Gastrocnemius medialis (tissue), 4 donors: ENCODE measurements around the gene APLP2. TPM values are rescaled to one million over a fixed set of nuclear protein-coding genes. Genes with fewer than 3 reads are reported as not detected.

Source experiments
- ATAC-seq, 2 donors: fragments of 150-250 bp; one replicate each; pipeline ENCODE4 v1.9.1; 2016
- DNase-seq, 2 donors: peaks; one replicate each; pipeline ENCODE4 v3.0.0-alpha.2; 2019
- H3K27ac ChIP-seq, 4 donors: fragments of 200-600 bp; sonication (generic); 1 replicate in 1 of 4; 2 replicates in 3 of 4; pipeline ENCODE4 v1.5.1; 2016 to 2018; ENCODE audit warnings: mild to moderate bottlenecking in 2 of 4, moderate library complexity in 1 of 4
- H3K27me3 ChIP-seq, 3 donors: fragments of 200-600 bp; sonication (generic) in 2 of 3; 1 replicate in 1 of 3; 2 replicates in 2 of 3; pipeline versions ENCODE4 v1.5.1 to v1.6.0; 2016 to 2019; ENCODE audit warnings: mild to moderate bottlenecking in 1 of 3, moderate library complexity in 1 of 3
- H3K36me3 ChIP-seq, 2 donors: fragments of 200-600 bp; sonication (generic) in 1 of 2; one replicate each; pipeline ENCODE4 v1.5.1; 2017 to 2018
- H3K4me1 ChIP-seq, 2 donors: fragments of 200-600 bp; sonication (generic) in 1 of 2; one replicate each; pipeline ENCODE4 v1.5.1; 2016 to 2017; ENCODE audit warnings: mild to moderate bottlenecking in 2 of 2
- H3K4me3 ChIP-seq, 4 donors: fragments of 200-600 bp; sonication (generic) in 3 of 4; 1 replicate in 1 of 4; 2 replicates in 3 of 4; pipeline ENCODE4 v1.5.1; 2016 to 2019; ENCODE audit warnings: mild to moderate bottlenecking in 2 of 4
- H3K9me3 ChIP-seq, 3 donors: fragments of 200-600 bp; sonication (generic) in 2 of 3; 1 replicate in 1 of 3; 2 replicates in 2 of 3; pipeline ENCODE4 v1.5.1; 2016 to 2019
- POLR2A ChIP-seq, 2 donors: fragments of 450-650 bp; IDR thresholded peaks; one replicate each; pipeline ENCODE4 v1.6.1; 2017; ENCODE audit warnings: antibody characterized with exemption in 2 of 2, mild to moderate bottlenecking in 2 of 2, moderate library complexity in 2 of 2
- in situ Hi-C, 4 donors: fragments of 200-750 bp; cut with MboI; loops; one replicate each; pipeline versions ENCODE4 v1.15.0 to v1.8.0; 2017; ENCODE audit warnings: low sequenced_read_pairs in 4 of 4
- intact Hi-C: fragments of 100-400 bp; cut with DNase I; formaldehyde crosslinking; loops from one replicate; pipeline ENCODE4 v1.15.1; 2023; ENCODE audit warnings: low total_unique reads
- total RNA-seq, 4 donors: library from RNA; depleted of rRNA; stranded (reverse); fragments of >200 nt; gene quantifications; one replicate each; pipeline versions ENCODE4 v1.1.0 to v1.2.3, GENCODE V29; 2016
- TF ChIP-seq, protein P1 (sequence below), 5 experiments: fragments of 450-650 bp in 3 of 5; fragments of 200-600 bp in 2 of 5; sonication (generic) in 2 of 5; IDR thresholded peaks in 4 of 5; conservative IDR thresholded peaks in 1 of 5; 1 replicate in 4 of 5; 2 replicates in 1 of 5; pipeline ENCODE4 v1.5.1; 2016 to 2019; ENCODE audit warnings: antibody characterized with exemption in 5 of 5, mild to moderate bottlenecking in 3 of 5, moderate library complexity in 3 of 5

APLP2 gene
- total RNA-seq, 4 donors from 2014 or later = 80.4 to 110 (median 82.1) TPM

DNA sequence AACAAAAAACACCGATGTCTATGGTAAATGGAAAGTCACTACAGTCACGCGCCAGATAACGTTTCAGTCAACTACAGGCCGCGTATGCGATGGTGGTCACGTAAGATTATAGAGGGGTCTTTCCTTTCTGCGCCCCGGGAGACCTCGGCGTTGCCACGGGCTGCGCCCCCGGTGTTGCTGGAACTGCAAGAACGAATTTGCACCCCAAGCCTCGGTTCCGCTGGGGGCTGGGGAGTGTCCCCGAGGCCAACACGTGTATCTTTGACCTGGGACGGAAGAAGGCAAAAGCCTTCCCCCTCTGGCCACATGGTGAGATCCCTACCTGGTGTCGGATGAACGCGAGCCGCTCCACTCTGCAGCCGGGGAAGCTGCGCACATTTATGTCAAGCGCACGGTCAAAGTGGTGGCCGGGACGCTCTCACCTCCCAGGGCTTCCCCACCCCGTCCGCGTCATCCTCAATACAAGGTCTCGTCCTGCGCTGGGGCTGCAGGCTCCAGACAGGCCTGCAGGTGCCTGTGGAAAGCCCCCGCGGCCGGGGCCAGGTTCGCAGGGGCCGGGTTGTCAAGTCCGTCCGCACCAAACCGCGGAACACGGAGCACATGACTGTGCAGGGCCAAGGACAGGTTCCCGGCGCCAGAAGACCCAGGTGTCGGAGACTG, 29.3 kb upstream of the APLP2 start:
- Histone ChIP-seq H3K9me3 (no peaks in the 10 kb centered on the region), H3K27me3 (no peaks in the 10 kb centered on the region), H3K36me3 (no peaks in the 10 kb centered on the region), H3K4me1 (no peaks in the 10 kb centered on the region), H3K4me3 (no peak overlapping the region), H3K27ac (no peak overlapping the region)
- ATAC-seq (no peak), DNase-seq (no peak)
- in situ Hi-C loops = no loop called here
- intact Hi-C loops = no loop called here
- TF ChIP-seq, protein P1, sequence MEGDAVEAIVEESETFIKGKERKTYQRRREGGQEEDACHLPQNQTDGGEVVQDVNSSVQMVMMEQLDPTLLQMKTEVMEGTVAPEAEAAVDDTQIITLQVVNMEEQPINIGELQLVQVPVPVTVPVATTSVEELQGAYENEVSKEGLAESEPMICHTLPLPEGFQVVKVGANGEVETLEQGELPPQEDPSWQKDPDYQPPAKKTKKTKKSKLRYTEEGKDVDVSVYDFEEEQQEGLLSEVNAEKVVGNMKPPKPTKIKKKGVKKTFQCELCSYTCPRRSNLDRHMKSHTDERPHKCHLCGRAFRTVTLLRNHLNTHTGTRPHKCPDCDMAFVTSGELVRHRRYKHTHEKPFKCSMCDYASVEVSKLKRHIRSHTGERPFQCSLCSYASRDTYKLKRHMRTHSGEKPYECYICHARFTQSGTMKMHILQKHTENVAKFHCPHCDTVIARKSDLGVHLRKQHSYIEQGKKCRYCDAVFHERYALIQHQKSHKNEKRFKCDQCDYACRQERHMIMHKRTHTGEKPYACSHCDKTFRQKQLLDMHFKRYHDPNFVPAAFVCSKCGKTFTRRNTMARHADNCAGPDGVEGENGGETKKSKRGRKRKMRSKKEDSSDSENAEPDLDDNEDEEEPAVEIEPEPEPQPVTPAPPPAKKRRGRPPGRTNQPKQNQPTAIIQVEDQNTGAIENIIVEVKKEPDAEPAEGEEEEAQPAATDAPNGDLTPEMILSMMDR (IDR thresholded peaks at IDR 0.05 in 4 of 5, conservative IDR thresholded peaks at IDR 0.05 in 1 of 5) = no peak
- TF ChIP-seq POLR2A (IDR thresholded peaks at IDR 0.05) = no peak

DNA sequence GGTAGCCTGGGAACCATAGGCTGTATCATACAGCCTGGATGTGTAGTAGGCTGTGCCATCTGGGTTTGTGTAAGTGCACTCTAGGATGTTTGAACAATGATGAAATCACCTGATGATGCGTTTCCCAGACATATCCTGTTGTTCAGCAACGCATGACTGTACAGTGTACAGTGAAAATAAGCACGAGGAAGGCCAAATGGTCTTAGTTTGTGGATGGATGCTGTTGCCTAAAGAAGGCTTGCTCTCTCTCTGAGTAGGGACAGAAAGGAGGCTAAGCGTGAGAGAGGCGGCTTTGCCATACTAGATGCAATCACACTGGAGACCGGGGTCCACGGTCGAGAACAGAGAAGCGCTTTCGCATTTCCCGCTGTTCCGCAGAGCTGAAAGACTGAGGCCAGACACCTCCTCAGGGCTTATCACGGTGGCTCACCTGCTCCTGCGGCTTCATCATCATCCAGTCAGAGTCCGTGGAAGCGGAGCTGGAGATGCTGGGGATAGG, 27.6 kb upstream of the APLP2 start:
- TF ChIP-seq, protein P1 (IDR thresholded peaks at IDR 0.05 in 4 of 5, conservative IDR thresholded peaks at IDR 0.05 in 1 of 5) = no peak
- TF ChIP-seq POLR2A (IDR thresholded peaks at IDR 0.05) = no peak
- ATAC-seq (no peak), DNase-seq (no peak)
- Histone ChIP-seq H3K4me1 (no peaks in the 10 kb centered on the region), H3K36me3 (no peaks in the 10 kb centered on the region), H3K27me3 (no peaks in the 10 kb centered on the region), H3K9me3 (no peaks in the 10 kb centered on the region), H3K27ac (no peak overlapping the region), H3K4me3 (no peak overlapping the region)
- in situ Hi-C loops (no loop called here), intact Hi-C loops (no loop called here)

DNA sequence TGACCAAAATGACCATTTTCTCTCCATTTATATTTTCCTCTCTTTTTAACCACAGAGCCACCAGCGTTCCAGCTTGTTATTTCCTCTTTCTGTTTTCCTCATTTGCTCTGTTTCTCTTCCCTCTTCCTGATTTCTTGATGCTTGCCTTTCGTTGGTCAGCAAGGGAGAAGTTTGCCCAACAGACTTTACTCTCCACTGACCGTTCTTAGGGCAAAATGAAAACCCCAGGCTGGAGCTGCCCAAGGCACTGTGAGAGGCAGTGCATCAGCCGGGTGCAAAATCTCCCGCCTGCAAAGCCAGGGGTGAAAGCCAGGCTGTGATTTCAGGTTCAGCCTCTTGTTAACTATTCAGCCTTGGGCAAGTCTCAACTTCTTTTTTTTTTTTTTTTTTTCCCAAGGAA, 26.1 kb upstream of the APLP2 start:
- DNase-seq = no peak
- intact Hi-C loops = no loop called here
- TF ChIP-seq, protein P1 (IDR thresholded peaks at IDR 0.05 in 4 of 5, conservative IDR thresholded peaks at IDR 0.05 in 1 of 5) = no peak
- no peak for TF ChIP-seq POLR2A (IDR thresholded peaks at IDR 0.05)
- no peak overlapping the region for H3K27ac ChIP-seq
- no peak overlapping the region for H3K4me3 ChIP-seq
- ATAC-seq = no peak
- H3K4me1 ChIP-seq = no peaks in the 10 kb centered on the region
- in situ Hi-C loops = no loop called here
- H3K9me3 ChIP-seq = no peaks in the 10 kb centered on the region
- H3K27me3 ChIP-seq = no peaks in the 10 kb centered on the region
- H3K36me3 ChIP-seq = no peaks in the 10 kb centered on the region

DNA sequence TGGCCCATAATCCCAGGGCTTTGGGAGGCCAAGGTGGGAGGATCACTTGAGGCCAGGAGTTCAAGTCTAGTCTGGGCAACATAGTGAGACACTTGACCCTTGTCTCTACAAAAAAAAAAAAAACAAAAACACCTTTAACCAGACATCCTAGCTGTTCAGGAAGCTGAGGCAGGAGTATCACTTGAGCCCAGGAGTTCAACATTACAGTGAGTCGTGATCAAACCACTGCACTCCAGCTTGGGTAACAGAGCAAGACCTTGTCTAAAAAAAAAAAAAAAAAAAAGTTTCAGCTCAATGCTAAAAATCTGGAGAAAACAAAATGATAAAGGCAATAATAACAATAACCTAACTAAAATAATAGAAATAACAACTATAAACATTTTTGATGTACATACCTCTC, 22.6 kb upstream of the APLP2 start:
- DNase-seq = no peak
- Histone ChIP-seq H3K4me3 (no peak overlapping the region), H3K27ac (no peak overlapping the region), H3K36me3 (no peaks in the 10 kb centered on the region), H3K27me3 (no peaks in the 10 kb centered on the region), H3K9me3 (no peaks in the 10 kb centered on the region), H3K4me1 (no peaks in the 10 kb centered on the region)
- TF ChIP-seq POLR2A (IDR thresholded peaks at IDR 0.05) = no peak
- TF ChIP-seq, protein P1 (IDR thresholded peaks at IDR 0.05 in 4 of 5, conservative IDR thresholded peaks at IDR 0.05 in 1 of 5) = no peak
- in situ Hi-C loops (no loop called here), intact Hi-C loops (no loop called here)
- no peak for ATAC-seq
